Liver (tissue), 9 donors: ENCODE data around the gene NEK6. TPM values are rescaled to one million over a fixed set of nuclear protein-coding genes. Genes with fewer than 3 reads are reported as not detected.

ENCODE experiments used
- DNase-seq: peaks from one replicate; pipeline ENCODE4 v3.0.0-alpha.2; 2017; ENCODE audit warnings: low spot score
- H3K27ac ChIP-seq, 2 donors: one replicate each; pipeline ENCODE4 v1.7.0; 2013; ENCODE audit warnings: inconsistent platforms in 2 of 2, low read length in 2 of 2, control low read depth in 1 of 2, low read depth in 1 of 2, mild to moderate bottlenecking in 1 of 2
- H3K27me3 ChIP-seq, 4 donors: one replicate each; pipeline versions ENCODE4 v1.6.1 to v1.7.0; 2013; ENCODE audit warnings: low read length in 3 of 4, inconsistent platforms in 1 of 4, mild to moderate bottlenecking in 1 of 4, moderate library complexity in 1 of 4; ENCODE audit not compliant: control insufficient read depth in 4 of 4, insufficient read depth in 4 of 4
- H3K36me3 ChIP-seq, 4 donors: one replicate each; pipeline versions ENCODE4 v1.6.1 to v1.7.0; 2013; ENCODE audit warnings: low read length in 3 of 4, mild to moderate bottlenecking in 3 of 4, low read depth in 1 of 4, moderate library complexity in 1 of 4; ENCODE audit not compliant: control insufficient read depth in 4 of 4, insufficient read depth in 3 of 4
- H3K4me1 ChIP-seq, 4 donors: one replicate each; pipeline versions ENCODE4 v1.6.1 to v1.7.0; 2013; ENCODE audit warnings: low read length in 3 of 4, mild to moderate bottlenecking in 3 of 4, moderate library complexity in 1 of 4; ENCODE audit not compliant: control insufficient read depth in 4 of 4, insufficient read depth in 4 of 4
- H3K4me3 ChIP-seq, 3 donors: one replicate each; pipeline versions ENCODE4 v1.6.1 to v1.7.0; 2013; ENCODE audit warnings: low read length in 3 of 3, control low read depth in 1 of 3, low read depth in 1 of 3, mild to moderate bottlenecking in 1 of 3
- H3K9ac ChIP-seq, 2 donors: one replicate each; pipeline ENCODE4 v1.7.0; 2013; ENCODE audit warnings: low read length in 2 of 2, mild to moderate bottlenecking in 2 of 2, moderate library complexity in 2 of 2, control low read depth in 1 of 2, low read depth in 1 of 2
- H3K9me3 ChIP-seq, 4 donors: one replicate each; pipeline versions ENCODE4 v1.6.1 to v1.7.0; 2013; ENCODE audit warnings: low read length in 3 of 4; ENCODE audit not compliant: control insufficient read depth in 4 of 4
- FOXA1 ChIP-seq: IDR thresholded peaks from 2 replicates; pipeline ENCODE4 v1.6.1; 2016; ENCODE audit warnings: antibody characterized with exemption
- GABPA ChIP-seq, 2 donors: IDR thresholded peaks in 1 of 2; conservative IDR thresholded peaks in 1 of 2; 2 replicates each; pipeline ENCODE4 v1.6.1; 2016; ENCODE audit warnings: antibody characterized with exemption in 2 of 2, mild to moderate bottlenecking in 1 of 2, moderate library complexity in 1 of 2
- HNF4A ChIP-seq, 2 donors: conservative IDR thresholded peaks; 2 replicates each; pipeline ENCODE4 v1.6.1; 2016; ENCODE audit warnings: antibody characterized with exemption in 2 of 2, mild to moderate bottlenecking in 2 of 2
- HNF4G ChIP-seq: IDR thresholded peaks from 2 replicates; pipeline ENCODE4 v1.6.1; 2016; ENCODE audit warnings: antibody characterized with exemption
- JUND ChIP-seq, 2 donors: IDR thresholded peaks; 2 replicates each; pipeline ENCODE4 v1.6.1; 2016; ENCODE audit warnings: antibody characterized with exemption in 2 of 2
- RAD21 ChIP-seq, 2 donors: IDR thresholded peaks; 2 replicates each; pipeline ENCODE4 v1.6.1; 2016; ENCODE audit warnings: antibody characterized with exemption in 2 of 2, mild to moderate bottlenecking in 2 of 2
- REST ChIP-seq: IDR thresholded peaks from 2 replicates; pipeline ENCODE4 v1.6.1; 2016; ENCODE audit warnings: antibody characterized with exemption, mild to moderate bottlenecking
- RXRA ChIP-seq, 2 donors: IDR thresholded peaks; 2 replicates each; pipeline ENCODE4 v1.6.1; 2017 to 2018; ENCODE audit warnings: antibody characterized with exemption in 2 of 2, mild to moderate bottlenecking in 1 of 2
- SP1 ChIP-seq: IDR thresholded peaks from 2 replicates; pipeline ENCODE4 v1.6.1; 2018; ENCODE audit warnings: antibody characterized with exemption, mild to moderate bottlenecking
- TAF1 ChIP-seq: conservative IDR thresholded peaks from 2 replicates; pipeline ENCODE4 v1.6.1; 2016; ENCODE audit warnings: antibody characterized with exemption, mild to moderate bottlenecking
- YY1 ChIP-seq: IDR thresholded peaks from 2 replicates; pipeline ENCODE4 v1.6.1; 2016; ENCODE audit warnings: antibody characterized with exemption, mild to moderate bottlenecking
- ZBTB33 ChIP-seq: IDR thresholded peaks from 2 replicates; pipeline ENCODE4 v1.6.1; 2016; ENCODE audit warnings: antibody characterized with exemption
- WGBS: extraction: QIAGEN DNeasy Blood & Tissue Kit; methylation state at CpG from one replicate; pipeline ENCODE4 v1.1.7; 2013; 5-methylcytosine and 5-hydroxymethylcytosine counted together
- polyA plus RNA-seq, 2 donors: library from polyadenylated mRNA; stranded (reverse) in 1 of 2; unstranded in 1 of 2; fragments of 200-250 nt in 1 of 2; fragments of >200 nt in 1 of 2; fragmentation: Nextera tagmentation in 1 of 2; extraction: Ambion mirVana in 1 of 2; gene quantifications; one replicate each; pipeline versions ENCODE4 v1.2.1 to v1.2.3, GENCODE V29; 2013 to 2015
- total RNA-seq, 2 donors: library from RNA; depleted of rRNA; stranded (reverse); fragments of >200 nt; gene quantifications; one replicate each; pipeline ENCODE4 v1.2.3, GENCODE V29; 2014
- TF ChIP-seq, protein P1 (sequence below): IDR thresholded peaks from 2 replicates; pipeline ENCODE4 v1.6.1; 2016; ENCODE audit warnings: antibody characterized with exemption
- TF ChIP-seq, protein P2 (sequence below): fragments of 150-350 bp; IDR thresholded peaks from 2 replicates; pipeline ENCODE4 v1.5.1; 2017; ENCODE audit warnings: improper control_type of control experiment, low read depth, low read length; ENCODE audit not compliant: missing input control
- TF ChIP-seq, protein P3 (sequence below): IDR thresholded peaks from 2 replicates; pipeline ENCODE4 v1.6.1; 2016; ENCODE audit warnings: antibody characterized with exemption
- donor health status: healthy.
- donor health status: healthy.
- donor health status: healthy.
- donor health status: healthy.
- donor health status: healthy.

The NEK6 gene
- total and polyA plus RNA-seq, 4 donors = 32.5 to 49.7 (median 42.5) TPM

GRCh38 chr9:124268248-124268647 is 10.5 kb downstream of the NEK6 start:
- Histone ChIP-seq H3K27me3 (no peaks in the 10 kb centered on the region), H3K4me1 (peaks cover 26 to 82% (median 56%) of the 10 kb centered on the region in 4 donors), H3K27ac (peak overlapping the region; percentile 97 to 98), H3K36me3 (no peaks in the 10 kb centered on the region), H3K9me3 (no peaks in the 10 kb centered on the region), H3K9ac (no peak overlapping the region), H3K4me3 (no peak overlapping the region)
- WGBS = 87% methylated on average over 3 of the region's 3 CpGs
- no peak for TF ChIP-seq YY1
- TF ChIP-seq RXRA (IDR thresholded peaks at IDR 0.05) = no peak
- TF ChIP-seq GABPA (IDR thresholded peaks at IDR 0.05 in 1 of 2, conservative IDR thresholded peaks at IDR 0.05 in 1 of 2) = no peak
- no peak for DNase-seq

DNA sequence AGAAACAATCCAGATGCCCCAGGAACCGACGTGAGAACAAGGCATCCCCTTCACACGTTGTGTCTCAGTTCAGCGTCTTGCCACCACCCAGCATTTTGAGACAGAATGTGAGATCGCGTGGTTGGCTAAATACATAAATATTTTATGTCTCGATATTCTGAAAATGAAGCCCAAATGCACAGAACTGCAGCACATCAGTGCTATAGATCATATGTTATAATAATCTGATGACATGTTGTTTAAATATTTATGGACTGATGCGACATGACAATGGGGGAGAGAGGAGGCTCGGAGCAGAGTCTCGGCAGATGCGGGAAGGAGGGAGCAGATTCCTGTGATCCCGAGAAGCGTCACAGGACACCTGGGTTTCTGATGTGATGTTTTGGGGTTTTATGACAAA is 10.9 kb downstream of the NEK6 start:
- H3K9ac ChIP-seq = no peak overlapping the region
- DNase-seq = no peak
- no peaks in the 10 kb centered on the region for H3K36me3 ChIP-seq
- H3K9me3 ChIP-seq = no peaks in the 10 kb centered on the region
- H3K4me3 ChIP-seq = no peak overlapping the region
- peak overlapping the region in 1 of 2 donors; percentile 97 for H3K27ac ChIP-seq
- WGBS = 90% methylated on average over 13 of the region's 13 CpGs
- TF ChIP-seq, protein P1, sequence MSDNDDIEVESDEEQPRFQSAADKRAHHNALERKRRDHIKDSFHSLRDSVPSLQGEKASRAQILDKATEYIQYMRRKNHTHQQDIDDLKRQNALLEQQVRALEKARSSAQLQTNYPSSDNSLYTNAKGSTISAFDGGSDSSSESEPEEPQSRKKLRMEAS = no peak
- no peak for TF ChIP-seq FOXA1
- no peak for TF ChIP-seq SP1
- no peak for TF ChIP-seq GABPA (IDR thresholded peaks at IDR 0.05 in 1 of 2, conservative IDR thresholded peaks at IDR 0.05 in 1 of 2)
- TF ChIP-seq RAD21 (IDR thresholded peaks at IDR 0.05) = no peak
- no peak for TF ChIP-seq HNF4G
- no peak for TF ChIP-seq RXRA (IDR thresholded peaks at IDR 0.05)
- TF ChIP-seq ZBTB33 = no peak
- no peak for TF ChIP-seq HNF4A (conservative IDR thresholded peaks at IDR 0.05)
- no peak for TF ChIP-seq JUND (IDR thresholded peaks at IDR 0.05)
- no peak for TF ChIP-seq REST
- TF ChIP-seq, protein P2, sequence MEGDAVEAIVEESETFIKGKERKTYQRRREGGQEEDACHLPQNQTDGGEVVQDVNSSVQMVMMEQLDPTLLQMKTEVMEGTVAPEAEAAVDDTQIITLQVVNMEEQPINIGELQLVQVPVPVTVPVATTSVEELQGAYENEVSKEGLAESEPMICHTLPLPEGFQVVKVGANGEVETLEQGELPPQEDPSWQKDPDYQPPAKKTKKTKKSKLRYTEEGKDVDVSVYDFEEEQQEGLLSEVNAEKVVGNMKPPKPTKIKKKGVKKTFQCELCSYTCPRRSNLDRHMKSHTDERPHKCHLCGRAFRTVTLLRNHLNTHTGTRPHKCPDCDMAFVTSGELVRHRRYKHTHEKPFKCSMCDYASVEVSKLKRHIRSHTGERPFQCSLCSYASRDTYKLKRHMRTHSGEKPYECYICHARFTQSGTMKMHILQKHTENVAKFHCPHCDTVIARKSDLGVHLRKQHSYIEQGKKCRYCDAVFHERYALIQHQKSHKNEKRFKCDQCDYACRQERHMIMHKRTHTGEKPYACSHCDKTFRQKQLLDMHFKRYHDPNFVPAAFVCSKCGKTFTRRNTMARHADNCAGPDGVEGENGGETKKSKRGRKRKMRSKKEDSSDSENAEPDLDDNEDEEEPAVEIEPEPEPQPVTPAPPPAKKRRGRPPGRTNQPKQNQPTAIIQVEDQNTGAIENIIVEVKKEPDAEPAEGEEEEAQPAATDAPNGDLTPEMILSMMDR = no peak
- TF ChIP-seq, protein P3, sequence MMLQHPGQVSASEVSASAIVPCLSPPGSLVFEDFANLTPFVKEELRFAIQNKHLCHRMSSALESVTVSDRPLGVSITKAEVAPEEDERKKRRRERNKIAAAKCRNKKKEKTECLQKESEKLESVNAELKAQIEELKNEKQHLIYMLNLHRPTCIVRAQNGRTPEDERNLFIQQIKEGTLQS = no peak
- no peak for TF ChIP-seq TAF1
- H3K27me3 ChIP-seq = no peaks in the 10 kb centered on the region
- peaks cover 24 to 78% (median 52%) of the 10 kb centered on the region in 4 donors for H3K4me1 ChIP-seq
